ENCODE results near the gene FBXO47. TPM values are rescaled to one million over a fixed set of nuclear protein-coding genes. Genes with fewer than 3 reads are reported as not detected.

FBXO47 gene
- total and polyA plus RNA-seq, 9 of the 15 experiments (the other 6 are each of a cell fraction or from before 2014, with no cell fraction given), result not detected

GRCh38 chr17:39014795-39015545, 47.8 kb upstream of the FBXO47 start (continued):
- TF ChIP-seq BACH1 (tag; IDR thresholded peaks at IDR 0.05) (0 out of 2 replicates have a peak, but pooled peaks have one; percentile 8), TEAD2 (tag; IDR thresholded peaks at IDR 0.05) (peak; percentile 52; the same call in 1 of the 2 replicates), RBM34 (IDR thresholded peaks at IDR 0.05; ENCODE audit: borderline replicate concordance, insufficient read depth, low read length) (no peak), ATF4 (CRISPR knock-in tag; IDR thresholded peaks at IDR 0.05) (peak; percentile 50; the same call in 1 of the 2 replicates), SNIP1 (IDR thresholded peaks at IDR 0.05; ENCODE audit: low read depth) (no peak), ZNF707 (CRISPR knock-in tag; conservative IDR thresholded peaks at IDR 0.05) (no peak), ZNF253 (CRISPR knock-in tag; conservative IDR thresholded peaks at IDR 0.05) (no peak), HLTF (IDR thresholded peaks at IDR 0.05) (no peak), NONO (IDR thresholded peaks at IDR 0.05; ENCODE audit: low read depth in 2 of 2, low read length in 1 of 2) (no peak), NR2C1 (IDR thresholded peaks at IDR 0.05) (no peak), NR2C1 (tag; IDR thresholded peaks at IDR 0.05) (0 out of 2 replicates have a peak, but pooled peaks have one; percentile 19), CBX3 (IDR thresholded peaks at IDR 0.05; ENCODE audit: borderline replicate concordance in 1 of 2, low read length in 2 of 2) (no peak), RBM15 (IDR thresholded peaks at IDR 0.05; ENCODE audit: insufficient read depth, low read length) (no peak), JUND (IDR thresholded peaks at IDR 0.05; ENCODE audit: borderline replicate concordance, low read depth, low read length) (peak; percentile 74), JUND (tag; IDR thresholded peaks at IDR 0.05; ENCODE audit: borderline replicate concordance, low read depth, low read length) (peak; percentile 22; the same call in 1 of the 3 replicates), NCOR1 (IDR thresholded peaks at IDR 0.05) (0 out of 2 replicates have a peak, but pooled peaks have one; percentile 14), ELF1 (tag; IDR thresholded peaks at IDR 0.05) (peak; percentile 45; the same call in 1 of the 2 replicates), BRD9 (IDR thresholded peaks at IDR 0.05; ENCODE audit: low read depth, partially characterized antibody) (peak; percentile 43), THRAP3 (IDR thresholded peaks at IDR 0.05; ENCODE audit: borderline replicate concordance) (no peak), RBFOX2 (IDR thresholded peaks at IDR 0.05; ENCODE audit: low read depth, low read length) (peak; percentile 47), EGR1 (conservative IDR thresholded peaks at IDR 0.05) (no peak)
- TF ChIP-seq, protein P1, sequence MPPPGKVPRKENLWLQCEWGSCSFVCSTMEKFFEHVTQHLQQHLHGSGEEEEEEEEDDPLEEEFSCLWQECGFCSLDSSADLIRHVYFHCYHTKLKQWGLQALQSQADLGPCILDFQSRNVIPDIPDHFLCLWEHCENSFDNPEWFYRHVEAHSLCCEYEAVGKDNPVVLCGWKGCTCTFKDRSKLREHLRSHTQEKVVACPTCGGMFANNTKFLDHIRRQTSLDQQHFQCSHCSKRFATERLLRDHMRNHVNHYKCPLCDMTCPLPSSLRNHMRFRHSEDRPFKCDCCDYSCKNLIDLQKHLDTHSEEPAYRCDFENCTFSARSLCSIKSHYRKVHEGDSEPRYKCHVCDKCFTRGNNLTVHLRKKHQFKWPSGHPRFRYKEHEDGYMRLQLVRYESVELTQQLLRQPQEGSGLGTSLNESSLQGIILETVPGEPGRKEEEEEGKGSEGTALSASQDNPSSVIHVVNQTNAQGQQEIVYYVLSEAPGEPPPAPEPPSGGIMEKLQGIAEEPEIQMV (tag; conservative IDR thresholded peaks at IDR 0.05; ENCODE audit: low read depth), result peak; percentile 21; the same call in 1 of the 2 replicates
- TF ChIP-seq, protein P2, sequence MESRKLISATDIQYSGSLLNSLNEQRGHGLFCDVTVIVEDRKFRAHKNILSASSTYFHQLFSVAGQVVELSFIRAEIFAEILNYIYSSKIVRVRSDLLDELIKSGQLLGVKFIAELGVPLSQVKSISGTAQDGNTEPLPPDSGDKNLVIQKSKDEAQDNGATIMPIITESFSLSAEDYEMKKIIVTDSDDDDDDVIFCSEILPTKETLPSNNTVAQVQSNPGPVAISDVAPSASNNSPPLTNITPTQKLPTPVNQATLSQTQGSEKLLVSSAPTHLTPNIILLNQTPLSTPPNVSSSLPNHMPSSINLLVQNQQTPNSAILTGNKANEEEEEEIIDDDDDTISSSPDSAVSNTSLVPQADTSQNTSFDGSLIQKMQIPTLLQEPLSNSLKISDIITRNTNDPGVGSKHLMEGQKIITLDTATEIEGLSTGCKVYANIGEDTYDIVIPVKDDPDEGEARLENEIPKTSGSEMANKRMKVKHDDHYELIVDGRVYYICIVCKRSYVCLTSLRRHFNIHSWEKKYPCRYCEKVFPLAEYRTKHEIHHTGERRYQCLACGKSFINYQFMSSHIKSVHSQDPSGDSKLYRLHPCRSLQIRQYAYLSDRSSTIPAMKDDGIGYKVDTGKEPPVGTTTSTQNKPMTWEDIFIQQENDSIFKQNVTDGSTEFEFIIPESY (CRISPR knock-in tag; IDR thresholded peaks at IDR 0.05), result no peak
- TF ChIP-seq, protein P3, sequence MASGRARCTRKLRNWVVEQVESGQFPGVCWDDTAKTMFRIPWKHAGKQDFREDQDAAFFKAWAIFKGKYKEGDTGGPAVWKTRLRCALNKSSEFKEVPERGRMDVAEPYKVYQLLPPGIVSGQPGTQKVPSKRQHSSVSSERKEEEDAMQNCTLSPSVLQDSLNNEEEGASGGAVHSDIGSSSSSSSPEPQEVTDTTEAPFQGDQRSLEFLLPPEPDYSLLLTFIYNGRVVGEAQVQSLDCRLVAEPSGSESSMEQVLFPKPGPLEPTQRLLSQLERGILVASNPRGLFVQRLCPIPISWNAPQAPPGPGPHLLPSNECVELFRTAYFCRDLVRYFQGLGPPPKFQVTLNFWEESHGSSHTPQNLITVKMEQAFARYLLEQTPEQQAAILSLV (tag; IDR thresholded peaks at IDR 0.05), result peak; percentile 71

All from K562 (cell line).